ENCODE measurements around the gene ARSG. TPM values are rescaled to one million over a fixed set of nuclear protein-coding genes. Genes with fewer than 3 reads are reported as not detected.
A peak's percentile ranks its signal among the peaks of the same experiment; 100 is the strongest.

The ARSG gene
- total and polyA plus RNA-seq, 9 of the 15 experiments (the other 6 are each of a cell fraction or from before 2014, with no cell fraction given): 1.0 to 5.6 (median 1.8) TPM

- TF ChIP-seq ZMIZ1 (IDR thresholded peaks at IDR 0.05; ENCODE audit: low read depth in 2 of 2, low read length in 2 of 2) (peak in 1 of 2 experiments; percentile 65; a peak in 1 of 4 replicates), FOS (IDR thresholded peaks at IDR 0.05; ENCODE audit: extremely low read depth, insufficient read length) (no peak), CGGBP1 (CRISPR knock-in tag; IDR thresholded peaks at IDR 0.05) (no peak), RFX1 (IDR thresholded peaks at IDR 0.05) (no peak), NFXL1 (CRISPR knock-in tag; IDR thresholded peaks at IDR 0.05) (no peak), CHAMP1 (IDR thresholded peaks at IDR 0.05) (no peak), ZNF324 (CRISPR knock-in tag; IDR thresholded peaks at IDR 0.05) (no peak), HMG20B (CRISPR knock-in tag; IDR thresholded peaks at IDR 0.05) (no peak), ZBTB12 (CRISPR knock-in tag; IDR thresholded peaks at IDR 0.05) (no peak), ZNF780A (CRISPR knock-in tag; IDR thresholded peaks at IDR 0.05) (no peak), PRDM10 (IDR thresholded peaks at IDR 0.05; ENCODE audit: partially characterized antibody) (peak; percentile 51), UBTF (IDR thresholded peaks at IDR 0.05; ENCODE audit: borderline replicate concordance in 1 of 2, low read depth in 2 of 2, low read length in 2 of 2) (0 out of 4 replicates have a peak, but pooled peaks of 1 of the 2 experiments have one; percentile 59), ZNF24 (IDR thresholded peaks at IDR 0.05) (no peak)
These were observed 146.9 kb downstream of the ARSG start (continued) for GRCh38 chr17:68437979-68438822.
